Loucy (cell line): Measurements from ENCODE around the gene UBE3C.

Source experiments
- H2AFZ ChIP-seq: fragments of 200-600 bp; sonication (generic); 2 replicates; pipeline ENCODE4 v1.6.0; 2016; ENCODE audit warnings: antibody characterized with exemption, mild to moderate bottlenecking, low read length, moderate library complexity
- H3F3A ChIP-seq: fragments of 200-600 bp; 2 replicates; pipeline ENCODE4 v1.6.0; 2016; ENCODE audit warnings: antibody characterized with exemption, low read depth, mild to moderate bottlenecking
- H3K27me3 ChIP-seq: fragments of 200-600 bp; sonication (generic); 2 replicates; pipeline ENCODE4 v1.6.1; 2014; ENCODE audit warnings: low read length, mild to moderate bottlenecking; ENCODE audit not compliant: insufficient read depth, poor library complexity, severe bottlenecking
- H3K36me3 ChIP-seq: fragments of 200-600 bp; sonication (generic); 2 replicates; pipeline ENCODE4 v1.6.1; 2016; ENCODE audit warnings: low read length; ENCODE audit not compliant: insufficient read depth
- H3K4me1 ChIP-seq: fragments of 200-600 bp; sonication (generic); 2 replicates; pipeline ENCODE4 v1.5.1; 2014; ENCODE audit warnings: low read length, mild to moderate bottlenecking; ENCODE audit not compliant: insufficient read depth, poor library complexity, severe bottlenecking
- H3K4me2 ChIP-seq: fragments of 200-600 bp; sonication (generic); 2 replicates; pipeline ENCODE4 v1.6.0; 2014; ENCODE audit warnings: antibody characterized with exemption, low read length, low read depth, mild to moderate bottlenecking; ENCODE audit not compliant: poor library complexity, severe bottlenecking
- H3K4me3 ChIP-seq: fragments of 200-600 bp; sonication (generic); 2 replicates; pipeline ENCODE4 v1.5.1; 2014; ENCODE audit warnings: low read length, mild to moderate bottlenecking, mixed read lengths; ENCODE audit not compliant: poor library complexity, severe bottlenecking
- H3K79me2 ChIP-seq: fragments of 200-600 bp; sonication (generic); 2 replicates; pipeline ENCODE4 v1.6.1; 2014; ENCODE audit warnings: low read length; ENCODE audit not compliant: insufficient read depth
- H3K9ac ChIP-seq: fragments of 200-600 bp; sonication (generic); 2 replicates; pipeline ENCODE4 v1.6.0; 2014; ENCODE audit warnings: mild to moderate bottlenecking, low read depth, low read length, moderate library complexity; ENCODE audit not compliant: poor library complexity, severe bottlenecking
- H3K9me2 ChIP-seq: fragments of 200-600 bp; sonication (generic); replicated peaks from 2 replicates; pipeline ENCODE4 v1.6.1; 2016; ENCODE audit warnings: low read depth, low read length, mixed read lengths
- H3K9me3 ChIP-seq: fragments of 200-600 bp; sonication (generic); 2 replicates; pipeline ENCODE4 v1.6.1; 2014; ENCODE audit warnings: mild to moderate bottlenecking, antibody characterized with exemption, low read length, low read depth; ENCODE audit not compliant: insufficient read depth
- H4K20me1 ChIP-seq: fragments of 200-600 bp; sonication (generic); 2 replicates; pipeline ENCODE4 v1.6.0; 2014; ENCODE audit warnings: antibody characterized with exemption, low read length, mild to moderate bottlenecking; ENCODE audit not compliant: insufficient read depth, poor library complexity, severe bottlenecking
- EZH2phosphoT487 ChIP-seq: fragments of 200-600 bp; IDR thresholded peaks from 2 replicates; pipeline ENCODE4 v1.6.1; 2018; ENCODE audit warnings: antibody characterized with exemption, mild to moderate bottlenecking, moderate library complexity, borderline replicate concordance
- TF ChIP-seq, protein P1 (sequence below): fragments of 200-600 bp; sonication (generic); conservative IDR thresholded peaks from 2 replicates; pipeline ENCODE4 v1.5.1; 2014; ENCODE audit warnings: mild to moderate bottlenecking, antibody characterized with exemption, low read length

UBE3C gene

GRCh38 chr7:157268540-157268939 lies 129.8 kb downstream of the UBE3C start:
- H3K79me2 ChIP-seq = no peaks in the 10 kb centered on the region
- H3K4me3 ChIP-seq = no peak overlapping the region
- TF ChIP-seq, protein P1, sequence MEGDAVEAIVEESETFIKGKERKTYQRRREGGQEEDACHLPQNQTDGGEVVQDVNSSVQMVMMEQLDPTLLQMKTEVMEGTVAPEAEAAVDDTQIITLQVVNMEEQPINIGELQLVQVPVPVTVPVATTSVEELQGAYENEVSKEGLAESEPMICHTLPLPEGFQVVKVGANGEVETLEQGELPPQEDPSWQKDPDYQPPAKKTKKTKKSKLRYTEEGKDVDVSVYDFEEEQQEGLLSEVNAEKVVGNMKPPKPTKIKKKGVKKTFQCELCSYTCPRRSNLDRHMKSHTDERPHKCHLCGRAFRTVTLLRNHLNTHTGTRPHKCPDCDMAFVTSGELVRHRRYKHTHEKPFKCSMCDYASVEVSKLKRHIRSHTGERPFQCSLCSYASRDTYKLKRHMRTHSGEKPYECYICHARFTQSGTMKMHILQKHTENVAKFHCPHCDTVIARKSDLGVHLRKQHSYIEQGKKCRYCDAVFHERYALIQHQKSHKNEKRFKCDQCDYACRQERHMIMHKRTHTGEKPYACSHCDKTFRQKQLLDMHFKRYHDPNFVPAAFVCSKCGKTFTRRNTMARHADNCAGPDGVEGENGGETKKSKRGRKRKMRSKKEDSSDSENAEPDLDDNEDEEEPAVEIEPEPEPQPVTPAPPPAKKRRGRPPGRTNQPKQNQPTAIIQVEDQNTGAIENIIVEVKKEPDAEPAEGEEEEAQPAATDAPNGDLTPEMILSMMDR = no peak
- no peak for TF ChIP-seq EZH2phosphoT487
- H3K4me2 ChIP-seq = no peak overlapping the region
- peaks cover 48% of the 10 kb centered on the region; the same call in 1 of the 2 replicates for H3K36me3 ChIP-seq
- H3K27me3 ChIP-seq = no peaks in the 10 kb centered on the region
- no peaks in the 10 kb centered on the region for H3K4me1 ChIP-seq
- H3F3A ChIP-seq = no peaks in the 10 kb centered on the region
- no peaks in the 10 kb centered on the region for H3K9me3 ChIP-seq
- H3K9me2 ChIP-seq = no peaks in the 10 kb centered on the region
- no peak overlapping the region for H3K9ac ChIP-seq
- H4K20me1 ChIP-seq = no peaks in the 10 kb centered on the region
- H2AFZ ChIP-seq = no peak overlapping the region

DNA sequence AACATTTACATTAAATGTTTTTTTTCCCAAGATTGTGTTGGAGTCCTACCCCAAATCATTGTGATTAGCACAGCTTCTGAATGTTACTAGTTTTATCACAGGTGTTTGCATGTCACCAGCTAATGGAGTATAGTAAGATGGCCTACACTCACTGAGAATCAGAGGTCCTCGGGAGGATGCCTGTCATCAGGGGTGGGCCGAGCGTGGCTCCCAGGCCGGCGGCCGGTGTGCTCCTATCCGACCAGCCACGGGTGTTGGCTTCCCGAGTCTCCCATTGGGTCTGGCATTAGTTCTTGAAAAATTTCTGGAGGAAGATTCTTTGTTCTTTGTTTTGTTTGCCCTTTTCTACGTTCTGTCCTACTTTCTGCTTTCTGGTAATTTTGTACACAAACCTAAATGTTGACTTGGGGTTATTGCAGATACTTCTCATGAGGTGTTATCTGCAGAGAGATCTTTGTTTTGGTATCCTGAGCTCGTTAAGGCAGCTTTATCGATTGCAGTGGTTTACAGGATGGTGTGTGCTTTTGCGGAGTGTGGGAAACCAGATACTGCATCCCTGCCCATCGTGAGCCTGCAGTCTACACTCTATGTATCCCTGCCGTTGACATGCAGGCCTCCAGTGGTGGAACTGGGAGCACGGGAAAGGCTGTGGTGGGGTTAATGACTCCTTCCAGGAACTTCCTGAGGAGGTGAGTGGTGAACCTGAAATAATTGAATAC lies 130.8 kb downstream of the UBE3C start:
- H3K4me3 ChIP-seq = no peak overlapping the region
- no peaks in the 10 kb centered on the region for H3K9me2 ChIP-seq
- H2AFZ ChIP-seq = no peak overlapping the region
- H4K20me1 ChIP-seq = no peaks in the 10 kb centered on the region
- H3K27me3 ChIP-seq = no peaks in the 10 kb centered on the region
- TF ChIP-seq, protein P1 = no peak
- no peak for TF ChIP-seq EZH2phosphoT487
- H3K79me2 ChIP-seq = no peaks in the 10 kb centered on the region
- no peaks in the 10 kb centered on the region for H3K9me3 ChIP-seq
- H3K4me2 ChIP-seq = no peak overlapping the region
- no peaks in the 10 kb centered on the region for H3F3A ChIP-seq
- no peaks in the 10 kb centered on the region for H3K4me1 ChIP-seq
- H3K9ac ChIP-seq = peak overlapping the region; percentile 14
- peaks cover 40% of the 10 kb centered on the region; the same call in 1 of the 2 replicates for H3K36me3 ChIP-seq

GRCh38 chr7:157270060-157270444 lies 131.3 kb downstream of the UBE3C start:
- Histone ChIP-seq H4K20me1 (no peaks in the 10 kb centered on the region), H2AFZ (no peak overlapping the region), H3F3A (no peaks in the 10 kb centered on the region), H3K27me3 (no peaks in the 10 kb centered on the region), H3K4me1 (no peaks in the 10 kb centered on the region), H3K9ac (peak overlapping the region; percentile 14), H3K9me3 (no peaks in the 10 kb centered on the region), H3K36me3 (peaks cover 38% of the 10 kb centered on the region; the same call in 1 of the 2 replicates), H3K9me2 (no peaks in the 10 kb centered on the region), H3K4me2 (no peak overlapping the region), H3K79me2 (no peaks in the 10 kb centered on the region), H3K4me3 (no peak overlapping the region)
- TF ChIP-seq, protein P1 = no peak
- no peak for TF ChIP-seq EZH2phosphoT487
